GM18520 (cell line): Measurements from ENCODE around the gene ATP7B.
"Not testable (repeated sequence)": the region's sequence is repeated elsewhere in the genome, so short reads cannot be mapped to it uniquely, and the experiment has no call there.

Experiments
- ATAC-seq: cut with Tn5 transposase; IDR thresholded peaks from one replicate; pipeline ENCODE4 v1.9.1; 2021; ENCODE audit not compliant: unreplicated experiment

ATP7B gene

GRCh38 chr13:51924756-51925544, 86.3 kb downstream of the ATP7B start:
- ATAC-seq, result no peak

DNA sequence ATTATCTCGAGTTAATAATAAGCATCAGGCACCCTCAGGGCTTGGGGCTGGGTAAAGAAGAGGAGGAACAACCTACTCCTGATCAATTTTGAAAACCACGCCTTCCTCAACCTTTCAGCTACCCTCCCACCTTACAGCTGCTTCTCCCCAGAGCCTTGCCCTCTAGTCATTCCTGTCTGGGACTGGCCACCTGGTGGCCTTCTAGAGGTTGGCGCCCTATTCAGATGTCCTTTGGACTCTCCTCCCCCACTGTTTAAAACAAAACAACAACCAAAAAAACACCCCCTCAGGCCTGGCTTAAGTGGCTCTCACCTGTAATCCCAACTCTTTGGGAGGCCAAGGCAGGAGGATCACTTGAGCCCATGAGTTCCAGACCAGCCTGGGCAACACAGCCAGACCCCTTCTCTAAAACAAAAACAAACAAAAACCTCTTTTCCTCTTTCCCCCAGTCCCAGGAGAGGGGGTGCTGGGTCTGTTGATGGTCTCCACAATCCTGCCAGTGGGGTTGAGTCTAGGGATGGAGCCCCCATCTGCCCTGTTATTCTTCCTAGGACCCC, 87.2 kb downstream of the ATP7B start:
- no peak for ATAC-seq

GRCh38 chr13:51922771-51923480, 88.3 kb downstream of the ATP7B start:
- ATAC-seq, result no peak

DNA sequence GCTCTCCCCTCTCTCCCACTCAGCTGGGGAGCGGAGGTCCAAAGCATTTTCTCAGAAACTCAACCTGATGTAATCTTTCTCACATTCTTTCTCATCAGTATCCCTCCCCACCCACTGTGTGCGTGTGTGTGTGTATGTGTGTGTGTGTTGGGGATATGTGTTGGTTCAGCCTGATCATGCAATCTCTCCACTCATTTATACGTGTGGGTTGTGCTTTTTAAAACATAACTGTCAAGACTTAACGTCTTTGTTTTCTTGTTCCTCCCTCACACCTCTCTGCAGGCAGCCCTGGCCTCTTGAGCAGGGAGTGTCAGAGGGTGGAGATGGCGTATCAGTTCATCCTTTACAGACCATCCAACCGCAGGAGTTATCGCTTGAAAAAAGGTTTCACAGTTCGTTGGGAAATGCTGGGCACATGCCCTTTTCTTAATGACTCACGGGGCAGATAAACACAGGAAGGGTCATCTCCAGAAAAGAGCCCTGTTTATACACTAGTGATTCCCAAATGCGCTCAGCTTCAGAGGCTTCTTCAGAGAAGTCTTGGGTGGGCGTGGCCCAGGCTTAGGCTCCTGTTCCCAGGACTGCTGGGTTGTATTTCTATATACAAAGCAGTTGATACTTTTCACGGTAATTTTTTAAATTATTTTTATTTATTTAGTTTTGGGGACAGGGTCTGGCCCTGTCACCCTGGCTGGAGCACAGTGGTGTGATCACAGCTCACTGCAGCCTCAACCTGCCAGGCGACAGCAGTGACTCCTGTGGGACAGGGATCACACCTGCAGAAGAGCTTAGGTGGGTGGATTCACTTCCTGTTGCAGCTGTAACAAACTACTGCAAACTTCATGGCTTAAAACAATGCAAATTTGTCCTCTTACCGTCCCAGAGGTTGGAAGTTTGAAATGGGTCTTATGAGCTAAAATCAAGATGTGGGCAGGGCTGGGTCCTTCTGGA, 89.2 kb downstream of the ATP7B start:
- no peak for ATAC-seq

DNA sequence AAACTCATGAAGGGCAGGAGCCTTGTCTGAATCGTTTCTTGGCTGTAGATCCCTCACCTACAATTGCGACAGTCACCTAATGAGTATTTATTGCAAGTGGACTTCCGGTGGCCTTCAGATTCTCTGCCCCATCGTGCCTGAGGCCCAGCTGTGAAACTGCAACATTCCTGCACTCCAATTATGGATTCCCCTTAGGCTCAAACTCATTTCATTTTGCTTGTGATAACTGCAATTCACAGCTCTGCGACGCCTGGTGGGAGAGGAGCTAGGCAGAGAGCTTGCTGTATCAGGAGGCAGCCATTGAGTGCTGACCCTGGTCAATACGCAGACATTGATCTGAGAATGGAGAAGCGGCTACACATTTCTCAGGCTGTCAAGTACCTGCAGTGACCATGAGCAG, 90.5 kb downstream of the ATP7B start:
- ATAC-seq, result no peak

- ATAC-seq, result no peak
Observed at GRCh38 chr13:51920267-51920666, 91.0 kb downstream of the ATP7B start.

DNA sequence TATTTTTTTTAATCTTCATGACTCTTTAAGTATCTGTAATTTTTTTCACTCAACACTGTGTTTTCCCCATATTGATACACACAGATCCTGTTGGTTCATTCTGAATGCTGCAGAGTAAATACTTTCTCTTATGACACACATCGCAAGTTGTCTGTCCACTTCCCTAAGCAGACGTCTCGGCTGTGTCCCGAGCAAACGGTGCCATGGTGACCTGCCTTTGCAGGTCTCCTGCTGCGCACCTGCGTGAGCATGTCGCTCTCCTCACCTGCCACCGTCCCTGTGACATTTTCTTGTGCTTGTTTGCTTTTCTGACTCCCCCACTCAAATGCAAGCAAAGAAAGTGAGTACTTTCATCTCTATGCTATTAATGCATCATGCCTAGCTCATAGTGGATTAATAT, 91.7 kb downstream of the ATP7B start:
- no peak for ATAC-seq

GRCh38 chr13:51916962-51917361, 94.3 kb downstream of the ATP7B start:
- no peak for ATAC-seq

- no peak for ATAC-seq
Observed at GRCh38 chr13:51916051-51916818, 95.0 kb downstream of the ATP7B start.

DNA sequence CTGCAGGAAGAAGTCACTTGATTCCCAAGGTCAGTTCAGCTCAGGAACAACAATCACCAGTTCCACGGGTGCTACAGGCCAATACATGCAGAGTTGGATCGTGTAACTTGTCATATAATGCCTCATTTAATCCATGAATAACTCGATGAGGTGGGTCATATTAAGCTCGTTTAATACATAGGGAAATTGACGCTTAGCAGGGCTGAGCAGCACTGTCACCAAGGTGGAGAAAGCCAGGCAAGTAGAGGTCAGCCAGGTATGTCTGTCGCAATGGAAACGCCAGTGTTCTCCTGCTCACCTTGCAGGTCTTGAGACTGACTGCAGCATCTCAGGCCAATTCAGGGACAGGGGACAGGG, 97.1 kb downstream of the ATP7B start:
- ATAC-seq, result no peak

GRCh38 chr13:51913421-51914136, 97.7 kb downstream of the ATP7B start:
- no peak for ATAC-seq

DNA sequence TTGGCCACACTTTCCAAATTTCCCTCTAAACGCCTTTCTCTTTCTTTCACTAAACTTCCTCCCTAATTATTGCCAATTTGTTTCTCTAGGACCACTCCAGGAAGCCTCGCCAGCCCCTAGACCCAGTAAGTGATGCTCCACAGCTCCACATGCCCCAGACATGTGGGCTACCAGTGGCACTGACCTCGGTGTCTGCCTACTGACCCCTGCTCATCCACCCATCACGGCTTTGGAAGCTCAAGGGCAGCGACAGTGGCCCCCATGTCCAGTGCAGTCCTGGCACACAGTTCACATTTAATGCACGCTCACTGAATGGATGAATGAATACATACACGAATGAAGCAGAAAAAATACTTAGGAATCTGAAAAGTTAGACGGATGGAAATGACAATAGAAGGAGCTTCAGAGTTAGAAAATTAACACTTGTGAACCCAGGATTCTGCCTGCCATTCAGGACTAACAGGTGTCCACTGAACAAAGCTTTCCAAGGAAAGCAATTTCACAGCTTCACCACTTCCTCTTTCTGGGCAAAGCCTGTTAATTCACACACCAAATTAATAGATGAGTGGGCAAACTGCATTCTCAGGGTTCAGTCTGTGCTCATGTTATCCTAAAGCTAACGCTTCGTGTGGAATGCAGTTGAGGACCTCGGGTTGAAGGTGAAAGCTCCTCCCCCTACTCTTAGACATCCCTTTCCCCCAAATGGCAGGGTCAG, 98.6 kb downstream of the ATP7B start:
- ATAC-seq, result no peak

DNA sequence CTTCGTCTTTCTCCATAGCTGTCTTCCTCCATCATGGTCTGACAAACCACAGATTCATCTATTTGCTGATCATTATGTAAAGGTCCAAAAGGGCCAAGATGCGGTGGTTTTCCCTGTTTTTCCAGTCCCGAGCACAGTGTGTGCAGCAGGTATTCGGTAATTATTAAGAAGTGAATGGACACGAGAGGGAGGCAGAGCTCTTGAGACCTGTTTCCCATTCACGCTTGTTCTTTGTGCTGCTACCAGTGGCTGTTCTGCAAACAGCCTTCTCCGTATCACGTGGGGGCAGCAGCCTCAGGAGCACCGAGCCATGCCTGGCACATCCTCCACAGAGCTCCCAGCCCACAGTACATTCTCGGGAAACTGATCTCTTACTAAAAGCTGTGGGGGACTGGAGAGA, 99.2 kb downstream of the ATP7B start:
- ATAC-seq, result no peak

DNA sequence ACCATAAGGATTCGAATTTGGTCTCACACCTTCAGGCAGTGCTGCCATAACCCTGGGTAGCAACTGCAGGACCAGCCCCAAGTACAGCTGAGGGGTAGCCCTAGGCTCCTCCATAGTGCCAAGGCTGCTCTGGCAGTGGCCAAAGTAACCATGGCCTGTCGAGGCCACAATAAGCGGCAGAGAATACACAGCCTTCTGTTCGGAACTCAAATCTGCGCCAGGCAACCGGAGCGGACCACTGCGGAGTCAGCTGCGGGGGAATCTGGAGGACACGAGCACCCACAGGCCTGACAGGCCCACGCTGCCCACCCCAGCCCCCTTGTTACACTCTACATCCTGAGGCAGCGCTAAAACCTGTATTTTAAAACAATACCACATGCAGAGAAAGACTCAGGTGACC, 100.7 kb downstream of the ATP7B start:
- ATAC-seq, result no peak

- not testable (repeated sequence) for ATAC-seq
Observed at GRCh38 chr13:51909265-51909664, 102.0 kb downstream of the ATP7B start.

DNA sequence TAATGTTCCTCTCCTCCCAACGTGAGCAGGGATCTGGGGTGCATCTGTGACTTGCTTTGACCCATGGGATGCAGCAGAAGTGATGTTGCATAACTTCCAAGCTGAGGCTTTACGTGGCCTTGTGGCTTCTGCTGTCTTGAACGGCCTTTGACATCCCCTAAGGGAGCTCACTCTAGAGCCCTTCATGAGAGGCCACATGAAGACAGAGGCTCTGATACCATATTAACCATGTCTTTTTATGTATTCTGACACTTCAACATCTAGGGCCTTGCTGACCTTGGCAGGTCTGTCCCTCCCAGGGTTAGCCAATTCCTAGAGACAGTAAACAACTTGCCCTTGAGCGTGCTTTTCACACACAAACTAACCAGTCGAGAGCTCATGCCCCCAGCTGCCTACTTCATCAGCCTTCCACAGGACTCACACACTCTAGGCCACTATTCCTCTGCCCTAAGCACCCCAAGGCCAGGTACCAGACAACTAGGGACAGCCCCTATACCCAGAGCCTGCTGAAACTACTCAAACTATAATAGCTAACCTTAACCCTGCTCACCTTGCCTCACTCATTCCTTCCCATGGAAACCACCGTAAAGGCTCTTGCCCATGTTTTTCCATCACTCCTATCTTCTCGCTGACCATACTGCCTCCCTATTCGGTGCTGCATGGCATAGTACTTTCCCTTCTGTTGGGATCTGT, 104.1 kb downstream of the ATP7B start:
- no peak for ATAC-seq

GRCh38 chr13:51906581-51906980, 104.7 kb downstream of the ATP7B start:
- no peak for ATAC-seq

- ATAC-seq, result no peak
Observed at GRCh38 chr13:51905787-51906186, 105.5 kb downstream of the ATP7B start.

- ATAC-seq, result no peak
Observed at GRCh38 chr13:51902776-51903175, 108.5 kb downstream of the ATP7B start.
